H1 (cell line): ENCODE measurements around the gene NOX1. TPM values are rescaled to one million over a fixed set of nuclear protein-coding genes. Genes with fewer than 3 reads are reported as not detected.

ENCODE experiments used
- CTCF ChIA-PET: fragments of 300-600 bp; sonication (Branson Sonifier 250); formaldehyde crosslinking; loops from one replicate; lab custom pipeline; 2021; ENCODE audit not compliant: partially characterized antibody; lab: Charles Lee
- POLR2A ChIA-PET: fragments of 300-600 bp; sonication (Branson Sonifier 250); formaldehyde crosslinking; loops from one replicate; lab custom pipeline; 2021; ENCODE audit warnings: inconsistent platforms; ENCODE audit not compliant: partially characterized antibody; lab: Charles Lee
- DNase-seq, 2 experiments: peaks; one replicate each; pipeline versions ENCODE4 v3.0.0 to v3.0.0-alpha.2; 2010 to 2022; ENCODE audit warnings: low spot score in 2 of 2, low read depth in 1 of 2, mixed read lengths in 1 of 2
- FAIRE-seq: peaks from 2 replicates; lab custom pipeline; 2011; peaks lifted over from hg19 to GRCh38; lab: Jason Lieb, UNC
- H2AFZ ChIP-seq: 2 replicates; pipeline ENCODE4 v1.8.1; 2012; ENCODE audit warnings: low read length, inconsistent platforms
- H2AK5ac ChIP-seq: 2 replicates; pipeline ENCODE4 v1.6.1; 2013; ENCODE audit warnings: low read depth, low read length
- H2BK120ac ChIP-seq: replicated peaks from 2 replicates; pipeline ENCODE3; 2013; ENCODE audit warnings: low read depth, low read length, inconsistent platforms
- H2BK12ac ChIP-seq: 2 replicates; pipeline ENCODE4 v1.6.1; 2013; ENCODE audit warnings: low read depth, low read length
- H2BK15ac ChIP-seq: 2 replicates; pipeline ENCODE4 v1.6.1; 2013; ENCODE audit warnings: low read length
- H2BK20ac ChIP-seq: 2 replicates; pipeline ENCODE4 v1.6.1; 2013; ENCODE audit warnings: low read length
- H2BK5ac ChIP-seq: 2 replicates; pipeline ENCODE4 v1.6.1; 2013; ENCODE audit warnings: low read depth, low read length
- H3K14ac ChIP-seq: 2 replicates; pipeline ENCODE4 v1.6.1; 2013; ENCODE audit warnings: inconsistent platforms; ENCODE audit not compliant: insufficient read length
- H3K18ac ChIP-seq: 2 replicates; pipeline ENCODE4 v1.6.1; 2013; ENCODE audit warnings: low read length; ENCODE audit errors: extremely low read depth
- H3K23ac ChIP-seq: 2 replicates; pipeline ENCODE4 v1.6.1; 2013; ENCODE audit warnings: inconsistent platforms; ENCODE audit not compliant: insufficient read length
- H3K23me2 ChIP-seq: 2 replicates; pipeline ENCODE4 v1.6.1; 2013; ENCODE audit warnings: low read depth, low read length
- H3K27ac ChIP-seq: 2 replicates; pipeline ENCODE4 v1.6.1; 2011; ENCODE audit warnings: low read depth, low read length, inconsistent platforms
- H3K27me3 ChIP-seq, 4 experiments: replicated peaks in 1 of 4; 1 replicate in 1 of 4; 2 replicates in 3 of 4; pipeline versions ENCODE4 v1.6.1 to v1.8.1; 2011 to 2013; ENCODE audit warnings: low read length in 3 of 4, mild to moderate bottlenecking in 3 of 4, inconsistent platforms in 2 of 4, mixed read lengths in 2 of 4, moderate library complexity in 1 of 4; ENCODE audit not compliant: control insufficient read depth in 3 of 4, insufficient read depth in 3 of 4; ENCODE audit errors: extremely low read depth in 1 of 4
- H3K36me3 ChIP-seq, 4 experiments: 2 replicates each; pipeline versions ENCODE4 v1.6.1 to v1.8.1; 2011 to 2013; ENCODE audit warnings: mild to moderate bottlenecking in 4 of 4, low read length in 3 of 4, moderate library complexity in 2 of 4, control low read depth in 1 of 4, inconsistent platforms in 1 of 4; ENCODE audit not compliant: insufficient read depth in 4 of 4, control insufficient read depth in 2 of 4
- H3K4ac ChIP-seq: replicated peaks from 2 replicates; pipeline ENCODE3; 2013; ENCODE audit warnings: low read length, low read depth, mixed read lengths, inconsistent platforms; ENCODE audit not compliant: insufficient read length
- H3K4me1 ChIP-seq, 4 experiments: replicated peaks in 1 of 4; 1 replicate in 1 of 4; 2 replicates in 3 of 4; pipeline versions ENCODE4 v1.6.1 to v1.8.1; 2011 to 2013; ENCODE audit warnings: low read length in 3 of 4, inconsistent platforms in 2 of 4, mixed read lengths in 1 of 4; ENCODE audit not compliant: insufficient read depth in 4 of 4, control insufficient read depth in 3 of 4
- H3K4me2 ChIP-seq, 2 experiments: 2 replicates each; pipeline versions ENCODE4 v1.6.1 to v1.8.1; 2011 to 2013; ENCODE audit warnings: low read depth in 2 of 2, low read length in 2 of 2, control low read depth in 1 of 2, inconsistent platforms in 1 of 2, mild to moderate bottlenecking in 1 of 2; ENCODE audit not compliant: insufficient read depth in 1 of 2
- H3K4me3 ChIP-seq, 4 experiments: fragments of 200-600, 300-600 bp in 1 of 4; sonication (generic), shearing (Covaris generic), sonication (Bioruptor Twin) in 1 of 4; 2 replicates each; pipeline versions ENCODE4 v1.5.1 to v1.8.1; 2011 to 2016; ENCODE audit warnings: low read length in 4 of 4, low read depth in 3 of 4, control low read depth in 2 of 4, inconsistent platforms in 2 of 4, mild to moderate bottlenecking in 2 of 4, mixed read lengths in 1 of 4, moderate library complexity in 1 of 4; ENCODE audit not compliant: insufficient read depth in 2 of 4; ENCODE audit errors: extremely low read depth in 1 of 4
- H3K56ac ChIP-seq: replicated peaks from 2 replicates; pipeline ENCODE3; 2013; ENCODE audit warnings: low read depth, mild to moderate bottlenecking, mixed read lengths, low read length, inconsistent platforms; ENCODE audit not compliant: insufficient read length
- H3K79me1 ChIP-seq: 2 replicates; pipeline ENCODE4 v1.6.1; 2013; ENCODE audit warnings: low read depth, low read length, control low read depth
- H3K79me2 ChIP-seq, 2 experiments: 2 replicates each; pipeline versions ENCODE4 v1.6.1 to v1.8.1; 2012 to 2013; ENCODE audit warnings: low read length in 2 of 2, mild to moderate bottlenecking in 2 of 2, inconsistent platforms in 1 of 2; ENCODE audit not compliant: insufficient read depth in 2 of 2, control insufficient read depth in 1 of 2
- H3K9ac ChIP-seq, 4 experiments: replicated peaks in 1 of 4; 1 replicate in 1 of 4; 2 replicates in 3 of 4; pipeline versions ENCODE4 v1.6.1 to v1.8.1; 2011 to 2013; ENCODE audit warnings: low read depth in 3 of 4, low read length in 3 of 4, control low read depth in 2 of 4, mild to moderate bottlenecking in 2 of 4, moderate library complexity in 2 of 4, inconsistent platforms in 1 of 4; ENCODE audit errors: extremely low read depth in 1 of 4
- H3K9me3 ChIP-seq, 2 experiments: 2 replicates each; pipeline versions ENCODE4 v1.6.1 to v1.8.1; 2012 to 2013; ENCODE audit warnings: mild to moderate bottlenecking in 2 of 2, moderate library complexity in 2 of 2, control low read depth in 1 of 2, inconsistent platforms in 1 of 2, low read depth in 1 of 2, low read length in 1 of 2, mixed read lengths in 1 of 2; ENCODE audit not compliant: insufficient read depth in 2 of 2
- H4K20me1 ChIP-seq, 2 experiments: replicated peaks in 1 of 2; 2 replicates each; pipeline versions ENCODE3 to v1.8.1; 2011 to 2013; ENCODE audit warnings: inconsistent platforms in 2 of 2, low read length in 2 of 2, mild to moderate bottlenecking in 1 of 2; ENCODE audit not compliant: insufficient read depth in 2 of 2, control insufficient read depth in 1 of 2
- H4K5ac ChIP-seq: 2 replicates; pipeline ENCODE4 v1.6.1; 2013; ENCODE audit warnings: low read length, low read depth, mixed read lengths, inconsistent platforms; ENCODE audit not compliant: insufficient read length
- H4K8ac ChIP-seq: 2 replicates; pipeline ENCODE4 v1.8.0; 2013; ENCODE audit warnings: mild to moderate bottlenecking, moderate library complexity, low read length, inconsistent platforms; ENCODE audit not compliant: insufficient read depth; ENCODE audit errors: extremely low read depth
- H4K91ac ChIP-seq: replicated peaks from 2 replicates; pipeline ENCODE3; 2013; ENCODE audit warnings: low read length, mixed read lengths, inconsistent platforms; ENCODE audit not compliant: insufficient read length
- HDAC6 ChIP-seq: IDR thresholded peaks from one replicate; pipeline ENCODE4 v1.7.1; 2012; ENCODE audit warnings: low read depth, mild to moderate bottlenecking, inconsistent platforms, low read length, moderate library complexity
- SIRT6 ChIP-seq: IDR thresholded peaks from one replicate; pipeline ENCODE4 v1.7.1; 2012; ENCODE audit warnings: low read length, inconsistent platforms
- WGBS, 2 experiments: shearing (Covaris generic) in 1 of 2; methylation state at CpG; one replicate each; pipeline versions ENCODE4 v1.1.6 to v1.1.7; 2013 to 2015; ENCODE audit warnings: low lambda C conversion rate in 2 of 2, mixed read lengths in 2 of 2, inconsistent platforms in 1 of 2, low coverage in 1 of 2, missing lambda C conversion rate in 1 of 2; ENCODE audit not compliant: insufficient replicate concordance in 2 of 2, insufficient coverage in 1 of 2, insufficient read length in 1 of 2; ENCODE audit errors: extremely low coverage in 1 of 2, missing lambda C conversion rate in 1 of 2; 5-methylcytosine and 5-hydroxymethylcytosine counted together
- polyA plus RNA-seq, 7 experiments: library from polyadenylated mRNA; depleted of rRNA in 3 of 7; stranded (reverse) in 5 of 7; unstranded in 2 of 7; fragments of >200 nt in 5 of 7; fragments of 200-250 nt in 2 of 7; gene quantifications; 1 replicate in 5 of 7; 2 replicates in 1 of 7; 4 replicates in 1 of 7; pipeline versions ENCODE4 v1.2.1 to v1.2.3, GENCODE V29; 2011 to 2013; ENCODE audit warnings: missing spikeins in 2 of 7, mixed read lengths in 2 of 7
- total RNA-seq: library from RNA; stranded (reverse); fragmentation: NEBNext Ultra II Directional; extraction: Animal tissue kit (Norgen Biotek cat#: 25700); gene quantifications from 2 replicates; pipeline ENCODE4 v1.2.1, GENCODE V29; 2021

The NOX1 gene
- total and polyA plus RNA-seq, 2 of the 8 experiments (the other 6 are each of a cell fraction or from before 2014, with no cell fraction given) = not detected

DNA sequence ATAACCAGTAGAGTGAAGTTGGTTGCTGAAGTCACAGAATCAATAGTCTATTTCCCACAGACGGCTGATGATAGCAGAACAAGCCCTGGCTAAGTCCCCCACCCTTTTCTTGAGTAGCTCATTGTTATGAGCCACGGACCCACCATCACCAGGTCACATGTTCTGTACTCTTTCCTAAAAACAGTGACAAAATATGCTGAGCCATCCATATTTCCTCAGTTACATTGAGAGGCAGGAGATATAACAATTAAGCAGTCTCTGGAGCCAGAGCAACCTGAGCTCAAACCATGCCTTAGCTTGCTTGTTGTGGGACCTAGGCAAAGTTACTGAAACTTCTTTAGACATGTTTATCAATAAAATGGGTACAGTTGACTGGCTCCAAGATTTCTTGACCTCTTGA lies 56.8 kb downstream of the NOX1 start:
- Histone ChIP-seq H3K23me2 (peaks cover 3% of the 10 kb centered on the region; the same call in 1 of the 2 replicates), H2BK5ac (no peak overlapping the region), H3K4me1 (0 out of 7 replicates have a peak, but pooled peaks cover 0 to under 1% (median 0%) of the 10 kb centered on the region in 4 experiments)

More for the DNA sequence above, 56.8 kb downstream of the NOX1 start:
- FAIRE-seq (no peak), DNase-seq (no peak)
- Histone ChIP-seq H4K5ac (no peak overlapping the region), H3K4ac (no peak overlapping the region), H2BK120ac (no peak overlapping the region), H3K4me2 (no peak overlapping the region), H3K27me3 (no peaks in the 10 kb centered on the region), H3K9ac (no peak overlapping the region), H4K91ac (no peak overlapping the region), H3K18ac (no peak overlapping the region), H2AFZ (no peak overlapping the region), H3K23ac (no peak overlapping the region), H3K14ac (no peak overlapping the region), H3K27ac (no peak overlapping the region), H3K79me1 (no peaks in the 10 kb centered on the region), H3K4me3 (no peak overlapping the region), H2BK20ac (no peak overlapping the region), H2BK15ac (no peak overlapping the region), H3K56ac (no peak overlapping the region), H2BK12ac (no peak overlapping the region), H3K9me3 (no peaks in the 10 kb centered on the region), H4K20me1 (no peaks in the 10 kb centered on the region), H2AK5ac (no peak overlapping the region), H4K8ac (no peak overlapping the region), H3K79me2 (peaks cover 0 to 6% of the 10 kb centered on the region in 2 experiments; a peak in 2 of 4 replicates), H3K36me3 (peaks cover 0 to 6% (median 0%) of the 10 kb centered on the region in 4 experiments; a peak in 4 of 8 replicates)
- 83% methylated on average over 1 of the region's 2 CpGs; no CpG with 5 or more reads in 1 of the 2 experiments for WGBS, 2 experiments
- ChIA-PET POLR2A (no interaction called here), CTCF (interaction anchor here (0.9 to 1.0 kb wide), 2 partner anchors 12 to 146 kb away, joined by 3 to 4 read pairs; no protein-coding TSS in a partner anchor)
- no peak for TF ChIP-seq HDAC6
- no peak for TF ChIP-seq SIRT6
